ENCODE measurements around the gene TRIM9.

- TF ChIP-seq CTCF (IDR thresholded peaks at IDR 0.05) = no peak
- TF ChIP-seq POLR2A (IDR thresholded peaks at IDR 0.05) = no peak
Observed at GRCh38 chr14:51095854-51096823, 1.2 kb upstream of the TRIM9 start.

Data from ovary (tissue), 3 donors.